Globus pallidus (tissue), 1 donor: ENCODE results near the gene CYTL1.
"Not testable (repeated sequence)": the region's sequence is repeated elsewhere in the genome, so short reads cannot be mapped to it uniquely, and the experiment has no call there.

Experiments
- DNase-seq: peaks from one replicate; pipeline ENCODE4 v3.0.0-alpha.2; 2015; ENCODE audit warnings: low spot score

Gene CYTL1

GRCh38 chr4:5033281-5033841 is 14.1 kb upstream of the CYTL1 start:
- peak; percentile 29 for DNase-seq

- no peak for DNase-seq
These were observed 13.6 kb upstream of the CYTL1 start for GRCh38 chr4:5032813-5033212.

- no peak for DNase-seq
These were observed 11.7 kb upstream of the CYTL1 start for GRCh38 chr4:5030927-5031326.

GRCh38 chr4:5030221-5030620 is 11.0 kb upstream of the CYTL1 start:
- no peak for DNase-seq

GRCh38 chr4:5029447-5029846 is 10.2 kb upstream of the CYTL1 start:
- no peak for DNase-seq

- DNase-seq: no peak
These were observed 9.2 kb upstream of the CYTL1 start for GRCh38 chr4:5028480-5028879.

- no peak for DNase-seq
These were observed 8.1 kb upstream of the CYTL1 start for GRCh38 chr4:5027346-5027745.

GRCh38 chr4:5026371-5026770 is 7.1 kb upstream of the CYTL1 start:
- DNase-seq: no peak

GRCh38 chr4:5024673-5025072 is 5.4 kb upstream of the CYTL1 start:
- DNase-seq: no peak

GRCh38 chr4:5021546-5021945 is 2.3 kb upstream of the CYTL1 start:
- DNase-seq: no peak

- DNase-seq: no peak
These were observed 1.1 kb upstream of the CYTL1 start for GRCh38 chr4:5020341-5020740.

- no peak for DNase-seq
These were observed 538 bp upstream of the CYTL1 start for GRCh38 chr4:5019796-5020195.

- no peak for DNase-seq
These were observed 655 bp downstream of the CYTL1 start for GRCh38 chr4:5018603-5019002.

GRCh38 chr4:5018096-5018495 is 1.2 kb downstream of the CYTL1 start:
- DNase-seq: no peak

GRCh38 chr4:5014007-5014682 is 5.1 kb downstream of the CYTL1 start:
- DNase-seq: no peak

- DNase-seq: no peak
These were observed 6.3 kb downstream of the CYTL1 start for GRCh38 chr4:5012958-5013357.

GRCh38 chr4:5012244-5012898 is 6.9 kb downstream of the CYTL1 start:
- DNase-seq: no peak

GRCh38 chr4:5010984-5011383 is 8.3 kb downstream of the CYTL1 start:
- DNase-seq: no peak

GRCh38 chr4:5009796-5010195 is 9.5 kb downstream of the CYTL1 start:
- DNase-seq: no peak

GRCh38 chr4:5006932-5007331 is 12.3 kb downstream of the CYTL1 start:
- DNase-seq: not testable (repeated sequence)

GRCh38 chr4:5004496-5004895 is 14.8 kb downstream of the CYTL1 start:
- no peak for DNase-seq

GRCh38 chr4:5003918-5004317 is 15.3 kb downstream of the CYTL1 start:
- DNase-seq: no peak

- DNase-seq: no peak
These were observed 15.8 kb downstream of the CYTL1 start for GRCh38 chr4:5003372-5003857.
